HCT116 (cell line): ENCODE data around the gene SNAPC4. TPM values are rescaled to one million over a fixed set of nuclear protein-coding genes. Genes with fewer than 3 reads are reported as not detected.

ENCODE experiments used
- ATAC-seq: fragments of 200-7000 bp; cut with Tn5 transposase; 2 replicates; pipeline ENCODE4 v1.9.1; 2020; ENCODE audit warnings: mild to moderate bottlenecking, moderate library complexity
- BruUV-seq: library from RNA; stranded (reverse); fragments of 400-500 nt; replicated peaks from 2 replicates; lab custom pipeline; 2021; lab: Mats Ljungman, UMichigan
- CTCF ChIA-PET: fragments of 300-600 bp; sonication (Branson Sonifier 250); formaldehyde crosslinking; loops from one replicate; lab custom pipeline; 2021; ENCODE audit warnings: antibody characterized with exemption; lab: Charles Lee
- POLR2A ChIA-PET: fragments of 300-600, 350-600 bp; sonication (Branson Sonifier 250); formaldehyde crosslinking; loops from one replicate; lab custom pipeline; 2021; ENCODE audit warnings: antibody characterized with exemption; lab: Charles Lee
- RAD21 ChIA-PET, 2 experiments: fragments of 300-600 bp; sonication (Branson Sonifier 250); formaldehyde crosslinking; loops; one replicate each; lab custom pipeline; 2023; ENCODE audit warnings: low total read pairs in 2 of 2; ENCODE audit not compliant: uncharacterized antibody in 2 of 2, unreplicated experiment in 2 of 2, low non-redundant PET in 1 of 2; lab: Charles Lee
- DNase-seq: peaks from one replicate; pipeline ENCODE4 v3.0.0-alpha.2; 2010; ENCODE audit warnings: low read depth, low spot score
- H2AFZ ChIP-seq: fragments of 200-600 bp; shearing (Covaris generic), sonication (generic); 2 replicates; pipeline ENCODE4 v1.6.1; 2017; ENCODE audit warnings: low read depth, mixed run types, mixed read lengths, antibody characterized with exemption, low read length; ENCODE audit not compliant: poor library complexity, severe bottlenecking
- H3K27ac ChIP-seq: 2 replicates; pipeline ENCODE4 v1.5.1; 2012; ENCODE audit warnings: low read depth, low read length
- H3K27me3 ChIP-seq: fragments of 200-600 bp; sonication (generic); 2 replicates; pipeline ENCODE4 v1.6.1; 2016; ENCODE audit warnings: mixed run types, low read length, mixed read lengths; ENCODE audit not compliant: insufficient read depth
- H3K36me3 ChIP-seq, 2 experiments: fragments of 200-500 bp in 1 of 2; fragments of 200-600 bp in 1 of 2; sonication (Bioruptor generic) in 1 of 2; sonication (generic) in 1 of 2; 2 replicates each; pipeline versions ENCODE4 v1.5.1 to v1.6.1; 2014 to 2016; ENCODE audit warnings: low read length in 2 of 2, inconsistent platforms in 1 of 2, mixed read lengths in 1 of 2, mixed run types in 1 of 2; ENCODE audit not compliant: insufficient read depth in 2 of 2, control insufficient read depth in 1 of 2
- H3K4me1 ChIP-seq, 2 experiments: fragments of 200-600 bp in 1 of 2; sonication (generic) in 1 of 2; 2 replicates each; pipeline versions ENCODE4 v1.5.1 to v1.6.1; 2012 to 2017; ENCODE audit warnings: low read length in 2 of 2, inconsistent platforms in 1 of 2, mild to moderate bottlenecking in 1 of 2, mixed read lengths in 1 of 2, mixed run types in 1 of 2, moderate library complexity in 1 of 2; ENCODE audit not compliant: insufficient read depth in 2 of 2, control insufficient read depth in 1 of 2
- H3K4me2 ChIP-seq: fragments of 200-600 bp; sonication (generic); 2 replicates; pipeline ENCODE4 v1.6.1; 2017; ENCODE audit warnings: mixed run types, low read length, mixed read lengths
- H3K4me3 ChIP-seq, 2 experiments: fragments of 200-600 bp in 1 of 2; sonication (generic) in 1 of 2; replicated peaks in 1 of 2; 2 replicates each; pipeline ENCODE4 v1.5.1; 2011 to 2016; ENCODE audit warnings: low read length in 2 of 2, control low read depth in 1 of 2, low read depth in 1 of 2, mild to moderate bottlenecking in 1 of 2, mixed read lengths in 1 of 2, mixed run types in 1 of 2
- H3K79me2 ChIP-seq: fragments of 200-600 bp; sonication (generic); 2 replicates; pipeline ENCODE4 v1.6.1; 2017; ENCODE audit warnings: mild to moderate bottlenecking, mixed run types, low read length, moderate library complexity, mixed read lengths; ENCODE audit not compliant: insufficient read depth
- H3K9ac ChIP-seq: fragments of 200-600 bp; sonication (generic); 2 replicates; pipeline ENCODE4 v1.6.1; 2016; ENCODE audit warnings: low read length, mixed read lengths
- H3K9me2 ChIP-seq: fragments of 200-600 bp; sonication (generic), shearing (Covaris generic); 2 replicates; pipeline ENCODE4 v1.6.1; 2017; ENCODE audit warnings: mixed run types, mild to moderate bottlenecking, moderate library complexity; ENCODE audit not compliant: insufficient read depth
- H3K9me3 ChIP-seq, 2 experiments: fragments of 200-500 bp in 1 of 2; fragments of 200-600 bp in 1 of 2; sonication (Bioruptor generic) in 1 of 2; sonication (generic) in 1 of 2; 2 replicates each; pipeline ENCODE4 v1.6.1; 2014 to 2017; ENCODE audit warnings: low read length in 2 of 2, mixed read lengths in 2 of 2, inconsistent platforms in 1 of 2, low read depth in 1 of 2, mild to moderate bottlenecking in 1 of 2, mixed run types in 1 of 2, moderate library complexity in 1 of 2; ENCODE audit not compliant: control insufficient read depth in 1 of 2, insufficient read depth in 1 of 2
- H4K20me1 ChIP-seq: fragments of 200-600 bp; sonication (generic), shearing (Covaris generic); 2 replicates; pipeline ENCODE4 v1.6.1; 2017; ENCODE audit warnings: mixed run types, mild to moderate bottlenecking, moderate library complexity; ENCODE audit not compliant: insufficient read depth
- CEBPB ChIP-seq: IDR thresholded peaks from 2 replicates; pipeline ENCODE4 v1.6.1; 2012; ENCODE audit warnings: low read depth
- ELF1 ChIP-seq: IDR thresholded peaks from 2 replicates; pipeline ENCODE4 v1.6.1; 2012; ENCODE audit warnings: low read depth, borderline replicate concordance
- FOSL1 ChIP-seq: IDR thresholded peaks from 2 replicates; pipeline ENCODE4 v1.6.1; 2012; ENCODE audit warnings: low read depth
- JUND ChIP-seq: IDR thresholded peaks from 2 replicates; pipeline ENCODE4 v1.6.1; 2012
- SP1 ChIP-seq: IDR thresholded peaks from 2 replicates; pipeline ENCODE4 v1.6.1; 2012; ENCODE audit warnings: low read depth
- YY1 ChIP-seq: IDR thresholded peaks from 2 replicates; pipeline ENCODE4 v1.6.1; 2011; ENCODE audit warnings: low read length, low read depth, moderate library complexity, mild to moderate bottlenecking; ENCODE audit not compliant: insufficient replicate concordance; ENCODE audit errors: extremely low read depth
- ZNF274 ChIP-seq: fragments of 200-500 bp; sonication (Bioruptor generic); IDR thresholded peaks from 2 replicates; pipeline ENCODE4 v1.6.1; 2014; ENCODE audit warnings: mild to moderate bottlenecking, low read depth, low read length, inconsistent platforms
- intact Hi-C: fragments of 100-400 bp; cut with micrococcal nuclease; formaldehyde crosslinking; loops from 2 replicates; pipeline ENCODE4 v1.10.0; 2022
- total RNA-seq: library from RNA; stranded (reverse); gene quantifications from one replicate; pipeline ENCODE4 v1.2.1, GENCODE V29; 2021; ENCODE audit not compliant: unreplicated experiment
- TF ChIP-seq, protein P1 (sequence below): IDR thresholded peaks from 2 replicates; pipeline ENCODE4 v1.6.1; 2011; ENCODE audit warnings: mild to moderate bottlenecking, low read length, moderate library complexity; ENCODE audit not compliant: insufficient replicate concordance; ENCODE audit errors: extremely low read depth
- TF ChIP-seq, protein P2 (sequence below): IDR thresholded peaks from 2 replicates; pipeline ENCODE4 v1.6.1; 2012

SNAPC4 gene
- total RNA-seq, 1 experiment from 2014 or later: 20.4 TPM

- ChIA-PET RAD21 (no interaction called here), CTCF (interaction anchor here (1.3 kb wide), 1 partner anchor 9 kb away, joined by 6 read pairs; no protein-coding TSS in a partner anchor), POLR2A (no interaction called here)
- DNase-seq (no peak), ATAC-seq (no peak)
- no peaks in the 10 kb centered on the region for H3K9me2 ChIP-seq
- no peaks in the 10 kb centered on the region for H3K27me3 ChIP-seq
- H4K20me1 ChIP-seq: no peaks in the 10 kb centered on the region
- no peak overlapping the region for H3K4me2 ChIP-seq
- no peak overlapping the region for H3K9ac ChIP-seq
- no peak for TF ChIP-seq YY1
- TF ChIP-seq CEBPB: no peak
- TF ChIP-seq JUND: no peak
- TF ChIP-seq SP1: no peak
- TF ChIP-seq, protein P1, sequence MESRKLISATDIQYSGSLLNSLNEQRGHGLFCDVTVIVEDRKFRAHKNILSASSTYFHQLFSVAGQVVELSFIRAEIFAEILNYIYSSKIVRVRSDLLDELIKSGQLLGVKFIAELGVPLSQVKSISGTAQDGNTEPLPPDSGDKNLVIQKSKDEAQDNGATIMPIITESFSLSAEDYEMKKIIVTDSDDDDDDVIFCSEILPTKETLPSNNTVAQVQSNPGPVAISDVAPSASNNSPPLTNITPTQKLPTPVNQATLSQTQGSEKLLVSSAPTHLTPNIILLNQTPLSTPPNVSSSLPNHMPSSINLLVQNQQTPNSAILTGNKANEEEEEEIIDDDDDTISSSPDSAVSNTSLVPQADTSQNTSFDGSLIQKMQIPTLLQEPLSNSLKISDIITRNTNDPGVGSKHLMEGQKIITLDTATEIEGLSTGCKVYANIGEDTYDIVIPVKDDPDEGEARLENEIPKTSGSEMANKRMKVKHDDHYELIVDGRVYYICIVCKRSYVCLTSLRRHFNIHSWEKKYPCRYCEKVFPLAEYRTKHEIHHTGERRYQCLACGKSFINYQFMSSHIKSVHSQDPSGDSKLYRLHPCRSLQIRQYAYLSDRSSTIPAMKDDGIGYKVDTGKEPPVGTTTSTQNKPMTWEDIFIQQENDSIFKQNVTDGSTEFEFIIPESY: no peak
- TF ChIP-seq, protein P2, sequence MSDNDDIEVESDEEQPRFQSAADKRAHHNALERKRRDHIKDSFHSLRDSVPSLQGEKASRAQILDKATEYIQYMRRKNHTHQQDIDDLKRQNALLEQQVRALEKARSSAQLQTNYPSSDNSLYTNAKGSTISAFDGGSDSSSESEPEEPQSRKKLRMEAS: no peak
- TF ChIP-seq ZNF274: no peak
- no peak for TF ChIP-seq FOSL1
- no peak for TF ChIP-seq ELF1
- H3K9me3 ChIP-seq: no peaks in the 10 kb centered on the region
- no peaks in the 10 kb centered on the region for H3K79me2 ChIP-seq
- no peak overlapping the region for H2AFZ ChIP-seq
- H3K4me1 ChIP-seq: peaks cover 0 to 9% of the 10 kb centered on the region in 2 experiments; a peak in 2 of 4 replicates
- intact Hi-C loops: no loop called here
- BruUV-seq: no TSS peak
- no peaks in the 10 kb centered on the region for H3K36me3 ChIP-seq
- no peak overlapping the region; the same call in 1 of the 2 replicates for H3K27ac ChIP-seq
- no peak overlapping the region for H3K4me3 ChIP-seq
Observed at GRCh38 chr9:136372006-136372405, 28.0 kb downstream of the SNAPC4 start.
